Posterior vena cava (tissue), 2 donors: ENCODE data around the gene ZNF133. TPM values are rescaled to one million over a fixed set of nuclear protein-coding genes. Genes with fewer than 3 reads are reported as not detected.
"Not testable (repeated sequence)": the region's sequence is repeated elsewhere in the genome, so short reads cannot be mapped to it uniquely, and the experiment has no call there.

Experiments used
- DNase-seq: peaks from one replicate; pipeline ENCODE4 v3.0.0-alpha.2; 2020; ENCODE audit warnings: low spot score
- intact Hi-C, 2 donors: fragments of 100-400 bp; cut with DNase I; formaldehyde crosslinking; loops; one replicate each; pipeline versions ENCODE4 v1.14.1 to v1.14.2; 2022 to 2023
- long read RNA-seq, 2 donors: library from polyadenylated mRNA; unstranded; transcript quantifications; one replicate each; pipeline ENCODE4 v2.0.0, GENCODE V29; 2020 to 2021
- total RNA-seq, 2 donors: library from RNA; stranded (reverse); fragmentation: NEBNext Ultra II Directional; extraction: Animal tissue kit (Norgen Biotek cat#: 25700); gene quantifications; one replicate each; pipeline ENCODE4 v1.2.1, GENCODE V29; 2021
- donor health status: DM: yes; HTN: yes; CAD: no.
- donor health status: DM: yes; HTN: yes; CAD: no.

ZNF133 gene
- total RNA-seq: 10 to 100 TPM in 1 of 2 donors, 1 to 10 TPM in 1; 8.6 to 12.6 TPM
- long read RNA-seq, donor 1, partial matches to known transcripts: 0 of 1 reads
- long read RNA-seq, donor 1, other reads (novel, unspliced or antisense): 1 of 1 reads
- long read RNA-seq, donor 2, partial matches to known transcripts: 1 of 11 reads
- long read RNA-seq, donor 2, other reads (novel, unspliced or antisense): 6 of 11 reads

GRCh38 chr20:18287915-18288748 lies at the start of gene ZNF133:
TSS of gene ZNF133 (plus strand) at chr20:18288527. CDS start at chr20:18305687, 17,160 bp downstream.
- intact Hi-C loops: no loop called here

GRCh38 chr20:18240997-18241396 lies 47.3 kb upstream of the ZNF133 start:
- intact Hi-C loops: no loop called here
- DNase-seq: no peak

More at GRCh38 chr20:18287915-18288748, at the start of gene ZNF133:
- peak; percentile 99 for DNase-seq

GRCh38 chr20:18243802-18244201 lies 44.5 kb upstream of the ZNF133 start:
- intact Hi-C loops: no loop called here
- no peak for DNase-seq

GRCh38 chr20:18248545-18248944 lies 39.8 kb upstream of the ZNF133 start:
- DNase-seq, intact Hi-C loops: not testable (repeated sequence)

GRCh38 chr20:18250217-18250616 lies 38.1 kb upstream of the ZNF133 start:
- intact Hi-C loops: no loop called here
- DNase-seq: no peak

- no peak for DNase-seq
- intact Hi-C loops: no loop called here
Measured at GRCh38 chr20:18252597-18253451, 35.5 kb upstream of the ZNF133 start.

GRCh38 chr20:18254615-18255014 lies 33.7 kb upstream of the ZNF133 start:
- DNase-seq: no peak
- intact Hi-C loops: no loop called here

GRCh38 chr20:18255526-18255925 lies 32.8 kb upstream of the ZNF133 start:
- no peak for DNase-seq
- intact Hi-C loops: no loop called here

- no peak for DNase-seq
- intact Hi-C loops: no loop called here
Measured at GRCh38 chr20:18256440-18257090, 31.8 kb upstream of the ZNF133 start.

- no peak for DNase-seq
- intact Hi-C loops: no loop called here
Measured at GRCh38 chr20:18258126-18258860, 30.0 kb upstream of the ZNF133 start.

GRCh38 chr20:18259730-18260129 lies 28.6 kb upstream of the ZNF133 start:
- no peak for DNase-seq
- intact Hi-C loops: no loop called here

GRCh38 chr20:18263723-18264122 lies 24.6 kb upstream of the ZNF133 start:
- intact Hi-C loops: no loop called here
- no peak for DNase-seq

- DNase-seq: no peak
- intact Hi-C loops: no loop called here
Measured at GRCh38 chr20:18265441-18265840, 22.9 kb upstream of the ZNF133 start.

GRCh38 chr20:18266282-18266681 lies 22.0 kb upstream of the ZNF133 start:
- intact Hi-C loops: no loop called here

GRCh38 chr20:18267815-18268214 lies 20.5 kb upstream of the ZNF133 start:
- intact Hi-C loops: no loop called here
- no peak for DNase-seq

More at GRCh38 chr20:18266282-18266681, 22.0 kb upstream of the ZNF133 start:
- DNase-seq: no peak

- no peak for DNase-seq
- intact Hi-C loops: no loop called here
Measured at GRCh38 chr20:18271160-18271559, 17.2 kb upstream of the ZNF133 start.

GRCh38 chr20:18272451-18272850 lies 15.9 kb upstream of the ZNF133 start:
- DNase-seq: no peak
- intact Hi-C loops: no loop called here

- DNase-seq: no peak
- intact Hi-C loops: no loop called here
Measured at GRCh38 chr20:18273738-18274137, 14.6 kb upstream of the ZNF133 start.

- intact Hi-C loops, DNase-seq: not testable (repeated sequence)
Measured at GRCh38 chr20:18275960-18276359, 12.4 kb upstream of the ZNF133 start.
